Kidney (tissue), 14 donors: ENCODE results near the gene ADAMTS12. TPM values are rescaled to one million over a fixed set of nuclear protein-coding genes. Genes with fewer than 3 reads are reported as not detected.

Source experiments
- DNase-seq, 5 donors: peaks; one replicate each; pipeline ENCODE4 v3.0.0-alpha.2; 2013 to 2020
- FAIRE-seq: peaks from 2 replicates; lab custom pipeline; 2012; peaks lifted over from hg19 to GRCh38; lab: Jason Lieb, UNC
- H3K27ac ChIP-seq, 2 donors: one replicate each; pipeline ENCODE4 v1.7.0; 2013; ENCODE audit warnings: low read depth in 2 of 2, low read length in 2 of 2, inconsistent platforms in 1 of 2
- H3K27me3 ChIP-seq: one replicate; pipeline ENCODE4 v1.7.1; 2013; ENCODE audit warnings: low read length, inconsistent platforms; ENCODE audit not compliant: control insufficient read depth, insufficient read depth
- H3K36me3 ChIP-seq, 3 donors: one replicate each; pipeline versions ENCODE4 v1.7.0 to v1.7.1; 2013; ENCODE audit warnings: low read length in 3 of 3, control low read depth in 1 of 3, inconsistent platforms in 1 of 3; ENCODE audit not compliant: insufficient read depth in 3 of 3, control insufficient read depth in 2 of 3
- H3K4me1 ChIP-seq, 3 donors: one replicate each; pipeline versions ENCODE4 v1.7.0 to v1.7.1; 2013; ENCODE audit warnings: low read length in 3 of 3, inconsistent platforms in 1 of 3, low read depth in 1 of 3; ENCODE audit not compliant: control insufficient read depth in 2 of 3, insufficient read depth in 2 of 3
- H3K4me3 ChIP-seq, 3 donors: one replicate each; pipeline versions ENCODE4 v1.7.0 to v1.8.1; 2013; ENCODE audit warnings: low read length in 3 of 3, control low read depth in 1 of 3, inconsistent platforms in 1 of 3
- H3K9ac ChIP-seq, 3 donors: one replicate each; pipeline versions ENCODE4 v1.7.0 to v1.7.1; 2013; ENCODE audit warnings: low read length in 3 of 3, control low read depth in 1 of 3, inconsistent platforms in 1 of 3
- H3K9me3 ChIP-seq, 3 donors: one replicate each; pipeline versions ENCODE4 v1.7.0 to v1.7.1; 2013; ENCODE audit warnings: low read length in 3 of 3, control low read depth in 1 of 3, inconsistent platforms in 1 of 3; ENCODE audit not compliant: control insufficient read depth in 2 of 3, insufficient read depth in 1 of 3
- intact Hi-C: fragments of 100-400 bp; cut with DNase I; formaldehyde crosslinking; loops from one replicate; pipeline ENCODE4 v1.11.1; 2022
- polyA plus RNA-seq: library from polyadenylated mRNA; stranded (reverse); fragments of 350-450 nt; fragmentation: Illumina TruSeq; extraction: RNeasy Lipid Tissue Mini Kit (QIAGEN cat#74804); gene quantifications from one replicate; pipeline ENCODE4 v1.2.3, GENCODE V29; 2014; ENCODE audit warnings: low read depth, low replicate concordance; ENCODE audit not compliant: insufficient read depth
- total RNA-seq: library from RNA; stranded (reverse); fragmentation: NEBNext Ultra II Directional; extraction: Animal tissue kit (Norgen Biotek cat#: 25700); gene quantifications from one replicate; pipeline ENCODE4 v1.2.1, GENCODE V29; 2021
- TF ChIP-seq, protein P1 (sequence below): IDR thresholded peaks from 3 replicates; pipeline ENCODE4 v1.5.1; 2012; ENCODE audit warnings: mild to moderate bottlenecking, moderate library complexity, borderline replicate concordance; ENCODE audit not compliant: insufficient read depth; ENCODE audit errors: extremely low read depth
- donor health status: control.
- donor health status: control.
- donor health status: control.
- donor health status: control.
- donor health status: control.
- donor health status: DM: yes; HTN: yes; CAD: no.
- donor health status: Normal renal cell carcinoma (clear cell type).

Gene ADAMTS12
- total and polyA plus RNA-seq, 2 donors from 2014 or later: 0.75 to 2.0 TPM

DNA sequence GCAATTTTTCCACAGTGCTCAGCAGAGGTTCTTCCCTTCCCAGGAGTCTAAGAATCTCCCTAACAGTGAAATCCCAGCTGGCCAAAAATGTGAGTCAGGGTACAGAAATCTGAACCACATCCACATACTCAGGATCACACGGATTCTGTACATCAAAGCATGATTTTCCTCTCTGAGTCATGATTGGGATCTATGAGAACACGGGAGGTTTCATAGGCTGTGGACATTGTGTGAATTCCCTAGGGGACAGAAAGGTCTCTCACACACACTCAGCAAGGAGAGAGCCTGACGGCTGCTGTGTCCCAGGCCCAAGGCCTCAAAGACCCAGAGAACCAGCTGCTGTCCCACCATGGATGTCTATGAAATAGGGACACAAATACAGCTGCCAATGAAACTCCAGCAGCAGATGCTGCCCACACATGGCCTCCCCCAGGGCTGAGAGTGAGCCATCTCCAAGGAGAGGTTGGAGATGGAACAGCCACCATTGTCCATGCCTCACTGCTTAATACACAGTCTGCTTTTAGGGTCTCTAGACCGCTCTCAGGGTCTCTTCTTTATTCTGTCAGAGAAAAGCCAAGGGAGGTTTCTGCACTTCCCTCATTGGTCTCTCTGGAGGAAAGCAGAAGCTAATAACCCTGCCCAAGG, 102.7 kb downstream of the ADAMTS12 start:
- H3K4me3 ChIP-seq: no peak overlapping the region
- H3K27me3 ChIP-seq: no peaks in the 10 kb centered on the region
- intact Hi-C loops: no loop called here
- DNase-seq (no peak), FAIRE-seq (no peak)
- TF ChIP-seq, protein P1, sequence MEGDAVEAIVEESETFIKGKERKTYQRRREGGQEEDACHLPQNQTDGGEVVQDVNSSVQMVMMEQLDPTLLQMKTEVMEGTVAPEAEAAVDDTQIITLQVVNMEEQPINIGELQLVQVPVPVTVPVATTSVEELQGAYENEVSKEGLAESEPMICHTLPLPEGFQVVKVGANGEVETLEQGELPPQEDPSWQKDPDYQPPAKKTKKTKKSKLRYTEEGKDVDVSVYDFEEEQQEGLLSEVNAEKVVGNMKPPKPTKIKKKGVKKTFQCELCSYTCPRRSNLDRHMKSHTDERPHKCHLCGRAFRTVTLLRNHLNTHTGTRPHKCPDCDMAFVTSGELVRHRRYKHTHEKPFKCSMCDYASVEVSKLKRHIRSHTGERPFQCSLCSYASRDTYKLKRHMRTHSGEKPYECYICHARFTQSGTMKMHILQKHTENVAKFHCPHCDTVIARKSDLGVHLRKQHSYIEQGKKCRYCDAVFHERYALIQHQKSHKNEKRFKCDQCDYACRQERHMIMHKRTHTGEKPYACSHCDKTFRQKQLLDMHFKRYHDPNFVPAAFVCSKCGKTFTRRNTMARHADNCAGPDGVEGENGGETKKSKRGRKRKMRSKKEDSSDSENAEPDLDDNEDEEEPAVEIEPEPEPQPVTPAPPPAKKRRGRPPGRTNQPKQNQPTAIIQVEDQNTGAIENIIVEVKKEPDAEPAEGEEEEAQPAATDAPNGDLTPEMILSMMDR: no peak
- H3K27ac ChIP-seq: no peak overlapping the region
- H3K36me3 ChIP-seq: no peaks in the 10 kb centered on the region
- H3K9me3 ChIP-seq: no peaks in the 10 kb centered on the region
- peaks cover 0 to 5% (median 0%) of the 10 kb centered on the region in 3 donors for H3K4me1 ChIP-seq
- H3K9ac ChIP-seq: no peak overlapping the region

GRCh38 chr5:33785571-33785970, 106.2 kb downstream of the ADAMTS12 start:
- Histone ChIP-seq H3K4me3 (no peak overlapping the region), H3K27ac (no peak overlapping the region), H3K36me3 (no peaks in the 10 kb centered on the region), H3K27me3 (no peaks in the 10 kb centered on the region), H3K9ac (no peak overlapping the region), H3K9me3 (no peaks in the 10 kb centered on the region), H3K4me1 (no peaks in the 10 kb centered on the region)
- FAIRE-seq (no peak), DNase-seq (no peak)
- TF ChIP-seq, protein P1: no peak
- intact Hi-C loops: no loop called here

GRCh38 chr5:33781286-33781685, 110.5 kb downstream of the ADAMTS12 start:
- no peak overlapping the region for H3K9ac ChIP-seq
- no peak for FAIRE-seq

More at GRCh38 chr5:33781286-33781685, 110.5 kb downstream of the ADAMTS12 start:
- Histone ChIP-seq H3K4me3 (no peak overlapping the region), H3K27me3 (no peaks in the 10 kb centered on the region), H3K27ac (no peak overlapping the region), H3K9me3 (no peaks in the 10 kb centered on the region), H3K4me1 (no peaks in the 10 kb centered on the region), H3K36me3 (no peaks in the 10 kb centered on the region)
- intact Hi-C loops: no loop called here
- TF ChIP-seq, protein P1: no peak
- DNase-seq: no peak
